GM12873 (cell line): ENCODE results near the gene IKZF1.

ENCODE experiments used
- TF ChIP-seq, protein P1 (sequence below): IDR thresholded peaks from 2 replicates; pipeline ENCODE4 v1.5.1; 2012; ENCODE audit warnings: low read depth, mild to moderate bottlenecking, moderate library complexity, low read length, control low read depth; ENCODE audit not compliant: insufficient read depth; ENCODE audit errors: missing control alignments

IKZF1 gene

DNA sequence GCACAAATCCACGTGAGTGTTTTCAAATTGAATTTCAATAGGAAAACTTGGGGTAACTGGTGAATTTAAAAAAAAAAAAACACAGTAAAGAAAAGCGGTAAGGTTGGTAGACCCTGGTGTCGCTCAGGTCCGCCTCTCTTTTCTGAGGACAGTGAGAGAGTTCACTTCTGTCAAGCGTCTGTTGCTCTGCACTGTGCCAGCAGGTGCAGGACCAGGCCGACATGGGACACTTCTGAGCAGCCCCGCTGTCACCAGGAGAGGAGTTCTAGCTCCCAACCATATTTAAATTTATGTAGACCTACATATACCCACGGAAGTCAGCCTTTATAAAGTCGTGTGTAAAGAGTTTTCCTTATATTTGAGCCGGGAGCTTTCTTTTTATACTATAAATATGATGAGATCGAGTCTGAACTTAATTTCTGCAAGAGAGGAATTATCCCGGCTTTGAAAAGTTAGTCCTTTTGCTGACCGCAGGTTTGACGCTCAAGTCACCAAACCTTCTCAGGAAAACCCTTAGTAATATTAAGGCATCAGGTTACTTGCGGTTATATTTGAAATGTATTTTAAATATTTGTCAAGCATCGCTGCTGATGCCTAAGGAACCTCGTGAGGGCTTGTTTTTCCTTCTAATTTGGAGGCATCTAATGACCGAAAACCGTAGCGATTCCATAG is 531 bp downstream of the IKZF1 start:
- TF ChIP-seq, protein P1, sequence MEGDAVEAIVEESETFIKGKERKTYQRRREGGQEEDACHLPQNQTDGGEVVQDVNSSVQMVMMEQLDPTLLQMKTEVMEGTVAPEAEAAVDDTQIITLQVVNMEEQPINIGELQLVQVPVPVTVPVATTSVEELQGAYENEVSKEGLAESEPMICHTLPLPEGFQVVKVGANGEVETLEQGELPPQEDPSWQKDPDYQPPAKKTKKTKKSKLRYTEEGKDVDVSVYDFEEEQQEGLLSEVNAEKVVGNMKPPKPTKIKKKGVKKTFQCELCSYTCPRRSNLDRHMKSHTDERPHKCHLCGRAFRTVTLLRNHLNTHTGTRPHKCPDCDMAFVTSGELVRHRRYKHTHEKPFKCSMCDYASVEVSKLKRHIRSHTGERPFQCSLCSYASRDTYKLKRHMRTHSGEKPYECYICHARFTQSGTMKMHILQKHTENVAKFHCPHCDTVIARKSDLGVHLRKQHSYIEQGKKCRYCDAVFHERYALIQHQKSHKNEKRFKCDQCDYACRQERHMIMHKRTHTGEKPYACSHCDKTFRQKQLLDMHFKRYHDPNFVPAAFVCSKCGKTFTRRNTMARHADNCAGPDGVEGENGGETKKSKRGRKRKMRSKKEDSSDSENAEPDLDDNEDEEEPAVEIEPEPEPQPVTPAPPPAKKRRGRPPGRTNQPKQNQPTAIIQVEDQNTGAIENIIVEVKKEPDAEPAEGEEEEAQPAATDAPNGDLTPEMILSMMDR: peak; percentile 9

DNA sequence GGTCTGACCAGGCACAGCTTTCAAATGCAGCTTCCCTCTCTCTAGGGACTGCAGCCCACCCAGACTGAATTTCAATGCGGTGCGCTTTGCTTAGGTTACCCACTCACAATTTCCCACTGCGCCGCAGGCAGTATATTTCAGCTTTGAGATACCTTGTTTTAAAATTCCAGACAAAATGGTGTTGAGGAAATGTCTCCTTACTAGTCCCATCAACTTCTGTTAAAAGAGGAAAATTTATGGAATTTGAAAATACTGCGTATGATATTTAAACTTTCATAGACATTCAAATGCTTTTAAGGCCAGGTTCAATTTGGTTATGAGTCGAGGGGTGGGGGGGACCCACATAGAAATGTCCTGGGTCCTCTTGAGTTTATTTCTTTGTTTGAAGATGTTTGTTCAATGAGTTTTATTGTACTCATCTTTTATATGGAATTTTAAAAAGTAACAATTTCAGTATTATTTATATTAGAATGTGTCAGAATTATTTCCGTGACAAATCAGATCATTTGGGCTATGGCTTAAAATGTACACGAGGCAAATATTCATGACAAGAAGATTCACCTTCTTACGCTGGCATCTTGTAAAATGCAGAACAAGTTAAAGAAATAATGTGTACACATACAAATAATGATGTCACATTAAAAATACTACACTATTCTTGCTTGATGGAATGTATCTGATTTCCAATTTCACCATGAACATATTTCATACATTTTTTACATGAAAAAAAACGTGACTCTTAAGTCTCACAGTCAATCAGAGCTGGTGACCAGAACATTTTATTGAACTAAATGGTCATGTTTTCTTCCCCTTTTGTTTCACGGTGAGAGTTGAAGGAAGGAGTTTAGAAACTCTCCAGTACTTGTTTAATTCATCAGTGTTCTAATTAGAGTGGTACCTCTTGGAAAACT is 1.3 kb downstream of the IKZF1 start:
- TF ChIP-seq, protein P1: no peak

DNA sequence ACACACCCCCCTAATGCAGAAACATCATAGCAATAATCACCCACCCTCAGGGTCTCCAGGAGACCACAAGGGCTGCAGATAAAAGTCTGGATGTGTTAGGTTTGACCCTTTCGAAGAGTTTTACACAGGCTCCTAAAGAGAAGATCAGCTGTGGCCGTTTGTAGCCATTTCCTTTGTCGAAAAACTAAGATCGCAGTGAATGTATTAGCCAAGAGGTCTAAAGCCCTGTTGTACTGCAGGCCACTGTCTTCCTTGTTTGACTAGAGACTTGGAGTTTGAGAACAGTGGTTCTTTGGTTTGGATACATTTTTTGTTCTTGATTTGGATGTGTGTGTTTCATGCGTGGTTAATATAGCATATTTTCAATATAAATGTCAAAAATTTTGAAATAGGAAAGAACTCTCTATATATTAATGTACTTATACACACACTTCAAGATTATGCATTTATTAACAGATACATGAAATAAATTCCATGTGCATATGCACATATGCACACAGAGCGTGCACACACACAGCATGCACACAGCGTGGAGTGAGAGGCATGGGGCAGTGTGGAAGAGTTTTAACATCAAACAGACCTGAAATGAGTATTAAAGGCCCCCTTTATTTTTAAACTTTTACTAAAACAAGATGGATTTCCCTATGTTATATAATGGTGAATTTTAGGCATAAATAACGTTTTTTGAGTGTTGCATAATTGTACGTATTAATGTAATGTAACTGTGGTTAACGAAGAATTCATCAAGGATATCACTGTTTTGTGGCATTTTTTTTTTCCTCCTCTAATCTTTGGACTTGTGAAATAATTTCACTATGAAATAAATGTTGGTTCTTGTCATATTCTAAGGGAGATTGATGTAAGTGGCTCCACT is 2.2 kb downstream of the IKZF1 start:
- TF ChIP-seq, protein P1: no peak

DNA sequence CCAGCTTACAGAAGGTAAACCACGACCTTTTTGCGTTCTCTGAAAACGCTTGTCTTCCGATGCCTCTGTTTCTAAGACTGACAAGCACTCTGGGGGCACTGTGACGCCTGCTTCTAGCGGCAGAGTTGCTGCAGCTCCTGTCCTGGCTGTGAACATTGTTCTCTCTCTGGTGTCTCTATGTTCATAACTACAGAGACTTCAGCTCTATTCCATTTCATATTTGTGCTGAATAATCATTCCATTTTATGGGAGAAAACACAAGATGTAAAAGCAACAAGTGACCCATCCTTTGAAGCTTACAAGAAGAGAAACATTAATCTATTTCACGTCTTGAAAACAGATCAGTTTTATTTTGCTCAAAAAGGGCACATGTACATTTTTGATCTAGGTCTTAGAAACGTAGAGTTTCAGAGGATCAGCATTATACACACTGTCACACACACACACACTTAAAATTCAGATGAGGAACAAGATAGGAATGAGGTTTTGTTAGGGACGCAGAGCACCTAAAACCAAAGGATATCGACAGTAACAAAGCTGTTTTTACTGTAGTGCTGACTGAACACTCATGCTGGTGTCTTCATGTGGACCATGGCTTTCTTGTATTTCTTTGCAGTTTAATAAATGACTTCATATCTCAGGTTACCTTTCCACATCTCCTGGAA is 3.0 kb downstream of the IKZF1 start:
- TF ChIP-seq, protein P1: peak; percentile 26

DNA sequence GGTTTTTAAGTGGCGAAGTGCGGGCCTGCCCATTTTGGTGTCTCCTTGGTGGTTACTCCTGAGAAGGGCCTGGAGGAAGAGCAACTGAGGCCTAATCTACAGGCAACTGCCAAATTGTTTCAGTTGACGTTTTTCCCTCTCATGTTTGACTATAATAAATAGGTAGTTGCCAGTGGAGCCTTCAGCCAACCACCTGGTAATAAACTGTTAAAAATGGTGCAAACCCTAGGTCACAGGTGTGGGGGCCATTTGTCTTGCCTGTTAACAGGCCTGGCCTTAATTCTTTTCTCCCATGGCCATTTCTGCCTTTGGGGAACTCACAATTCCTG is 3.7 kb downstream of the IKZF1 start:
- TF ChIP-seq, protein P1: no peak

DNA sequence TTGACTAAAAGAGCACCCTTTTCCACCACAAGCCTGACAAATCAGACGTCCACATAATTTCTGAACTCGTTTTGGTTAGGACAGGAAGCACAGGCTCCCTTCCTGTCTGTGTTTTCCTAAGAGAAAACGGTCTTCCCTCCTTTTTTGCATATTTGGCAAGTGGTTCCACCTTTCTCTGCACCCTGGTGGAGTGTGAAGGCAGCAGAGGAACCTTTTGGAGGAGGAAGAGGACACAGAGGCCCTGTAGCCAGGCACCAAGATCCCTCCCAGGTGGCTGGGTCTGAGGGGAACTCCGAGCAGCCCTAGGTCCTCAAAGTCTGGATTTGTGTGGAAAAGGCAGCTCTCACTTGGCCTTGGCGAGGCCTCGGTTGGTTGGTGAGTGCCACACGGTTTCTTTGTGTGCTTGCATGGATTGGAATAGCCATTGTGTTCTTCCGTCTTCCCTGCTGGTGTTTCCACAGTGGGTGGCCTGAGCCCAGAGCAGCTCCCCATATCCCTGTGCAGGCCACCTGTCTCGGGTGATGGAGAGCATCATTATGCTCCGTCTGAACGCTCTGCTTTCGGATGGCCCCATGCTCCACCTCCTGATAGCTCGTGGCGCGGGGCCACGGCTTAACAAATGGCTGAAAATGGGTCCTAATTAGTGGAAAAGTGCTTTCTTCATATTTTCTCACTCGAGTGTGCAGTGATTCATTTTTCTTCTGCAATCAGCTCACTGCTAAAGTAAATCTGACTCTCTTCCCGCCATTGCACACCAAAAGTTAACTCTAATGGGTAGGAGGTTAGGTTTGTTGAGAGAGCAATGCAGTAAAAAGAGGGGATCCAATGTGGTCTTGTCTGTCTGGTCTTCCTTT is 4.2 kb downstream of the IKZF1 start:
- TF ChIP-seq, protein P1: no peak
